ENCODE measurements around the gene USP8.
"Not testable (repeated sequence)": the region's sequence is repeated elsewhere in the genome, so short reads cannot be mapped to it uniquely, and the experiment has no call there.

USP8 gene

GRCh38 chr15:50503144-50503543 is 78.9 kb downstream of the USP8 start:
- DNase-seq (ENCODE audit: low read depth): no peak
- H3K4me3 ChIP-seq (ENCODE audit: low read depth, low read length): no peak overlapping the region
- no peak for TF ChIP-seq CTCF (conservative IDR thresholded peaks at IDR 0.05; ENCODE audit: low read depth, low read length)

- not testable (repeated sequence) for H3K4me3 ChIP-seq (ENCODE audit: low read depth, low read length)
- peak; percentile 22 for DNase-seq (ENCODE audit: low read depth)
These were observed 81.5 kb downstream of the USP8 start for GRCh38 chr15:50505656-50506055.

GRCh38 chr15:50506121-50506520 is 81.9 kb downstream of the USP8 start:
- no peak for TF ChIP-seq CTCF (conservative IDR thresholded peaks at IDR 0.05; ENCODE audit: low read depth, low read length)
- DNase-seq (ENCODE audit: low read depth): peak; percentile 61
- no peak overlapping the region for H3K4me3 ChIP-seq (ENCODE audit: low read depth, low read length)

- no peak overlapping the region for H3K4me3 ChIP-seq (ENCODE audit: low read depth, low read length)
- no peak for TF ChIP-seq CTCF (conservative IDR thresholded peaks at IDR 0.05; ENCODE audit: low read depth, low read length)
- DNase-seq (ENCODE audit: low read depth): no peak
These were observed 88.8 kb downstream of the USP8 start for GRCh38 chr15:50513001-50513400.

- TF ChIP-seq CTCF (conservative IDR thresholded peaks at IDR 0.05; ENCODE audit: low read depth, low read length): no peak
- no peak overlapping the region for H3K4me3 ChIP-seq (ENCODE audit: low read depth, low read length)
- DNase-seq (ENCODE audit: low read depth): no peak
These were observed 95.7 kb downstream of the USP8 start for GRCh38 chr15:50519740-50520425.

GRCh38 chr15:50523851-50524251 is 99.6 kb downstream of the USP8 start:
- TF ChIP-seq CTCF (conservative IDR thresholded peaks at IDR 0.05; ENCODE audit: low read depth, low read length): no peak
- no peak for DNase-seq (ENCODE audit: low read depth)

GRCh38 chr15:50531163-50531562 is 107.0 kb downstream of the USP8 start:
- no peak for DNase-seq (ENCODE audit: low read depth)
- H3K4me3 ChIP-seq (ENCODE audit: low read depth, low read length): no peak overlapping the region
- TF ChIP-seq CTCF (conservative IDR thresholded peaks at IDR 0.05; ENCODE audit: low read depth, low read length): no peak

More at GRCh38 chr15:50523851-50524251, 99.6 kb downstream of the USP8 start:
- no peak overlapping the region for H3K4me3 ChIP-seq (ENCODE audit: low read depth, low read length)

Data from choroid plexus epithelial cell (primary cell).